ENCODE data around the gene NBDY.
"Not testable (repeated sequence)": the region's sequence is repeated elsewhere in the genome, so short reads cannot be mapped to it uniquely, and the experiment has no call there.

NBDY gene

GRCh38 chrX:56746996-56747395 is 18.0 kb downstream of the NBDY start:
- peaks cover 0 to under 1% of the 10 kb centered on the region in 2 donors for H3K9me3 ChIP-seq (ENCODE audit: control insufficient read depth in 2 of 2, low read length in 2 of 2)
- H3K27ac ChIP-seq (ENCODE audit: low read depth in 2 of 2, low read length in 2 of 2) = no peak overlapping the region
- H3K4me3 ChIP-seq (ENCODE audit: low read length in 2 of 2) = no peak overlapping the region
- no peak overlapping the region for H3K9ac ChIP-seq (ENCODE audit: low read depth in 1 of 2, low read length in 2 of 2)
- H3K4me1 ChIP-seq (ENCODE audit: control insufficient read depth in 2 of 2, insufficient read depth in 2 of 2, low read length in 2 of 2) = no peaks in the 10 kb centered on the region
- no peaks in the 10 kb centered on the region for H3K36me3 ChIP-seq (ENCODE audit: control insufficient read depth in 2 of 2, insufficient read depth in 2 of 2, low read length in 2 of 2)
- peaks cover 0 to 9% of the 10 kb centered on the region in 2 donors for H3K27me3 ChIP-seq (ENCODE audit: control insufficient read depth in 2 of 2, insufficient read depth in 2 of 2, low read length in 2 of 2)

GRCh38 chrX:56751071-56751470 is 22.0 kb downstream of the NBDY start:
- H3K27ac ChIP-seq (ENCODE audit: low read depth in 2 of 2, low read length in 2 of 2) = no peak overlapping the region
- H3K36me3 ChIP-seq (ENCODE audit: control insufficient read depth in 2 of 2, insufficient read depth in 2 of 2, low read length in 2 of 2) = no peaks in the 10 kb centered on the region
- H3K4me3 ChIP-seq (ENCODE audit: low read length in 2 of 2) = no peak overlapping the region
- H3K4me1 ChIP-seq (ENCODE audit: control insufficient read depth in 2 of 2, insufficient read depth in 2 of 2, low read length in 2 of 2) = no peaks in the 10 kb centered on the region
- no peaks in the 10 kb centered on the region for H3K27me3 ChIP-seq (ENCODE audit: control insufficient read depth in 2 of 2, insufficient read depth in 2 of 2, low read length in 2 of 2)
- H3K9me3 ChIP-seq (ENCODE audit: control insufficient read depth in 2 of 2, low read length in 2 of 2) = no peaks in the 10 kb centered on the region
- H3K9ac ChIP-seq (ENCODE audit: low read depth in 1 of 2, low read length in 2 of 2) = no peak overlapping the region

- no peak overlapping the region for H3K4me3 ChIP-seq (ENCODE audit: low read length in 2 of 2)
- no peaks in the 10 kb centered on the region for H3K4me1 ChIP-seq (ENCODE audit: control insufficient read depth in 2 of 2, insufficient read depth in 2 of 2, low read length in 2 of 2)
- H3K27me3 ChIP-seq (ENCODE audit: control insufficient read depth in 2 of 2, insufficient read depth in 2 of 2, low read length in 2 of 2) = peaks cover 0 to 2% of the 10 kb centered on the region in 2 donors
- H3K9me3 ChIP-seq (ENCODE audit: control insufficient read depth in 2 of 2, low read length in 2 of 2) = no peaks in the 10 kb centered on the region
- no peak overlapping the region for H3K27ac ChIP-seq (ENCODE audit: low read depth in 2 of 2, low read length in 2 of 2)
- H3K9ac ChIP-seq (ENCODE audit: low read depth in 1 of 2, low read length in 2 of 2) = no peak overlapping the region
- no peaks in the 10 kb centered on the region for H3K36me3 ChIP-seq (ENCODE audit: control insufficient read depth in 2 of 2, insufficient read depth in 2 of 2, low read length in 2 of 2)
Observed at GRCh38 chrX:56757327-56757726, 28.3 kb downstream of the NBDY start.

GRCh38 chrX:56758456-56758855 is 29.4 kb downstream of the NBDY start:
- H3K27ac ChIP-seq (ENCODE audit: low read depth in 2 of 2, low read length in 2 of 2) = no peak overlapping the region
- no peak overlapping the region for H3K9ac ChIP-seq (ENCODE audit: low read depth in 1 of 2, low read length in 2 of 2)
- H3K4me3 ChIP-seq (ENCODE audit: low read length in 2 of 2) = no peak overlapping the region

GRCh38 chrX:56759736-56760409 is 30.8 kb downstream of the NBDY start:
- Histone ChIP-seq H3K27ac (ENCODE audit: low read depth in 2 of 2, low read length in 2 of 2) (no peak overlapping the region), H3K27me3 (ENCODE audit: control insufficient read depth in 2 of 2, insufficient read depth in 2 of 2, low read length in 2 of 2) (peaks cover 0 to 2% of the 10 kb centered on the region in 2 donors)

More at GRCh38 chrX:56758456-56758855, 29.4 kb downstream of the NBDY start:
- no peaks in the 10 kb centered on the region for H3K9me3 ChIP-seq (ENCODE audit: control insufficient read depth in 2 of 2, low read length in 2 of 2)
- H3K36me3 ChIP-seq (ENCODE audit: control insufficient read depth in 2 of 2, insufficient read depth in 2 of 2, low read length in 2 of 2) = no peaks in the 10 kb centered on the region
- peaks cover 0 to 1% of the 10 kb centered on the region in 2 donors for H3K4me1 ChIP-seq (ENCODE audit: control insufficient read depth in 2 of 2, insufficient read depth in 2 of 2, low read length in 2 of 2)
- H3K27me3 ChIP-seq (ENCODE audit: control insufficient read depth in 2 of 2, insufficient read depth in 2 of 2, low read length in 2 of 2) = peaks cover 0 to 2% of the 10 kb centered on the region in 2 donors

GRCh38 chrX:56760410-56761124 is 31.5 kb downstream of the NBDY start:
- peaks cover 9 to 10% of the 10 kb centered on the region in 2 donors for H3K4me1 ChIP-seq (ENCODE audit: control insufficient read depth in 2 of 2, insufficient read depth in 2 of 2, low read length in 2 of 2)
- not testable (repeated sequence) for H3K9me3 ChIP-seq (ENCODE audit: control insufficient read depth in 2 of 2, low read length in 2 of 2); H3K9ac ChIP-seq (ENCODE audit: low read depth in 1 of 2, low read length in 2 of 2); H3K36me3 ChIP-seq (ENCODE audit: control insufficient read depth in 2 of 2, insufficient read depth in 2 of 2, low read length in 2 of 2); H3K4me3 ChIP-seq (ENCODE audit: low read length in 2 of 2); H3K27me3 ChIP-seq (ENCODE audit: control insufficient read depth in 2 of 2, insufficient read depth in 2 of 2, low read length in 2 of 2); H3K27ac ChIP-seq (ENCODE audit: low read depth in 2 of 2, low read length in 2 of 2)

More at GRCh38 chrX:56759736-56760409, 30.8 kb downstream of the NBDY start:
- Histone ChIP-seq H3K4me3 (ENCODE audit: low read length in 2 of 2) (no peak overlapping the region), H3K9me3 (ENCODE audit: control insufficient read depth in 2 of 2, low read length in 2 of 2) (no peaks in the 10 kb centered on the region), H3K36me3 (ENCODE audit: control insufficient read depth in 2 of 2, insufficient read depth in 2 of 2, low read length in 2 of 2) (no peaks in the 10 kb centered on the region), H3K9ac (ENCODE audit: low read depth in 1 of 2, low read length in 2 of 2) (no peak overlapping the region), H3K4me1 (ENCODE audit: control insufficient read depth in 2 of 2, insufficient read depth in 2 of 2, low read length in 2 of 2) (peaks cover 3 to 6% of the 10 kb centered on the region in 2 donors)

- Histone ChIP-seq H3K9ac (ENCODE audit: low read depth in 1 of 2, low read length in 2 of 2) (no peak overlapping the region), H3K4me1 (ENCODE audit: control insufficient read depth in 2 of 2, insufficient read depth in 2 of 2, low read length in 2 of 2) (peaks cover 9 to 10% of the 10 kb centered on the region in 2 donors), H3K27ac (ENCODE audit: low read depth in 2 of 2, low read length in 2 of 2) (no peak overlapping the region), H3K36me3 (ENCODE audit: control insufficient read depth in 2 of 2, insufficient read depth in 2 of 2, low read length in 2 of 2) (no peaks in the 10 kb centered on the region), H3K27me3 (ENCODE audit: control insufficient read depth in 2 of 2, insufficient read depth in 2 of 2, low read length in 2 of 2) (peaks cover 0 to 2% of the 10 kb centered on the region in 2 donors), H3K4me3 (ENCODE audit: low read length in 2 of 2) (no peak overlapping the region), H3K9me3 (ENCODE audit: control insufficient read depth in 2 of 2, low read length in 2 of 2) (no peaks in the 10 kb centered on the region)
Observed at GRCh38 chrX:56761167-56761566, 32.1 kb downstream of the NBDY start.

GRCh38 chrX:56762220-56762619 is 33.2 kb downstream of the NBDY start:
- Histone ChIP-seq H3K4me1 (ENCODE audit: control insufficient read depth in 2 of 2, insufficient read depth in 2 of 2, low read length in 2 of 2) (peaks cover 9 to 14% of the 10 kb centered on the region in 2 donors), H3K9ac (ENCODE audit: low read depth in 1 of 2, low read length in 2 of 2) (no peak overlapping the region), H3K27me3 (ENCODE audit: control insufficient read depth in 2 of 2, insufficient read depth in 2 of 2, low read length in 2 of 2) (peaks cover 0 to 2% of the 10 kb centered on the region in 2 donors), H3K4me3 (ENCODE audit: low read length in 2 of 2) (no peak overlapping the region), H3K9me3 (ENCODE audit: control insufficient read depth in 2 of 2, low read length in 2 of 2) (no peaks in the 10 kb centered on the region), H3K36me3 (ENCODE audit: control insufficient read depth in 2 of 2, insufficient read depth in 2 of 2, low read length in 2 of 2) (no peaks in the 10 kb centered on the region), H3K27ac (ENCODE audit: low read depth in 2 of 2, low read length in 2 of 2) (no peak overlapping the region)

GRCh38 chrX:56762707-56763555 is 33.9 kb downstream of the NBDY start:
- Histone ChIP-seq H3K4me1 (ENCODE audit: control insufficient read depth in 2 of 2, insufficient read depth in 2 of 2, low read length in 2 of 2) (peaks cover 9 to 14% of the 10 kb centered on the region in 2 donors), H3K9ac (ENCODE audit: low read depth in 1 of 2, low read length in 2 of 2) (no peak overlapping the region), H3K27me3 (ENCODE audit: control insufficient read depth in 2 of 2, insufficient read depth in 2 of 2, low read length in 2 of 2) (peaks cover 0 to 2% of the 10 kb centered on the region in 2 donors), H3K4me3 (ENCODE audit: low read length in 2 of 2) (peak overlapping the region in 1 of 2 donors; percentile 71), H3K9me3 (ENCODE audit: control insufficient read depth in 2 of 2, low read length in 2 of 2) (no peaks in the 10 kb centered on the region), H3K27ac (ENCODE audit: low read depth in 2 of 2, low read length in 2 of 2) (no peak overlapping the region), H3K36me3 (ENCODE audit: control insufficient read depth in 2 of 2, insufficient read depth in 2 of 2, low read length in 2 of 2) (no peaks in the 10 kb centered on the region)
